GM18867 (cell line): ENCODE data around the gene GTPBP3.
"Not testable (repeated sequence)": the region's sequence is repeated elsewhere in the genome, so short reads cannot be mapped to it uniquely, and the experiment has no call there.

Source experiments
- ATAC-seq: cut with Tn5 transposase; IDR thresholded peaks from one replicate; pipeline ENCODE4 v1.9.1; 2021; ENCODE audit warnings: mild to moderate bottlenecking, moderate library complexity; ENCODE audit not compliant: unreplicated experiment

GTPBP3 gene

GRCh38 chr19:17336872-17337674 is at the start of gene GTPBP3:
Gene GTPBP3 (plus strand): TSS chr19:17337553. CDS start chr19:17337612, 59 bp downstream.
- ATAC-seq = peak; percentile 72

GRCh38 chr19:17289489-17289888 is 47.9 kb upstream of the GTPBP3 start:
- no peak for ATAC-seq

GRCh38 chr19:17292301-17293074 is 44.9 kb upstream of the GTPBP3 start:
- ATAC-seq = peak; percentile 76

GRCh38 chr19:17293605-17294004 is 43.7 kb upstream of the GTPBP3 start:
- ATAC-seq = no peak

DNA sequence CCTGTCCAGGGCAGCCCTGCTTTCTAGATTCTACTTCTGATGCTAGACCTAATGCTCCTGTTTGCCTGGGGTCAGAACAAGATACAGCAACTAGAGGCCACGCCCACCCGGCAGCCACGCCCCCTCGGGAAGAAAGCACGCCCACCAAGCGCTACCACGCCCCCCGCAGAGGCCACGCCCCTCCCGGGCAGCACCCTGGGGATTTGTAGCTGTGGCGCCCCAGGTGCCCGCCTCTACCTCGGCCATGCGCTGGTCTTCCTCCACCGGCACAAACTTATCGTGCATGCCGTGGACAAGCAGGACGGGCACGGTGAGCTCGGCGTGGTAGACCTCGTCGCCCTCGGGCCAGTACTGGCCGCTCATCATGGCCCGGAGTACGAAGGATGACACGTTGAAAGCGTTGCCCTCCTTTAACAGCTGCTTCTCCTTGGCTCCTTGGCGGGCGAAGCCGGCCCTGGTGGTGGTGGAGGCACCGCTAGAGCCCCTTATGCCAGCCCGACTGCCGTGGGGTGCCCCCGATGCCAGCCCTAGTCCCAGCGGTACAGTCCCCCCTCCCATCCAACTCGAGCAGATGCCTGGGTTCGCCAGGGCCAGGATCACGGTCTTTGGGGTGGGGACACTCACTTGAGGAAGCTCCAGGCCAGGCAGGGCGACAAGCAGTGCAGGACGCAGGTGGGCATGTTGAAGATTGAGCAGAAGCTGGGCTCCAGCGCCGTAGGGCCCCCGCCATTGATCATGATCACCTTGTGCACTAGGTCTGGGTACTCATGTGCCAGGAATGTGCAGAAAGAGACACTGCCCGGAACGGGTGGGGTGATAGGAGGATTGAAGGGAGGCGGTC is 43.1 kb upstream of the GTPBP3 start:
- no peak for ATAC-seq

DNA sequence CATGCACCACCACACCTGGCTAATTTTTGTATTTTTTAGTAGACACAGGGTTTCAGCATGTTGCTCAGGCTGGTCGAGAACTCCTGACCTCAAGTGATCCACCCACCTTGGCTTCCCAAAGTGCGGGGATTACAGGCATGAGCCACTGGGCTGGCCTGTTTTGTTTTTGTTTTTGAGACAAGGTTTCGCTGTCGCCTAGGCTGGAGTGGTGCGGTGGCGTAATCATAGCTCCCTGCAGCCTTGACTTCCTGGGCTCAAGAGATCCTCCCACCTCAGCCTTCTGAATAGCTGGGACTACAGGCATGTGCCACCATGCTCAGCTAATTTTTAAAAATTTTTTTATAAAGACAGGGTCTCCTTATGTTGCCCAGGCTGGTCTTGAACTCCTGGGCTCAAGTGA is 41.8 kb upstream of the GTPBP3 start:
- ATAC-seq = not testable (repeated sequence)

GRCh38 chr19:17296273-17296672 is 41.1 kb upstream of the GTPBP3 start:
- no peak for ATAC-seq

DNA sequence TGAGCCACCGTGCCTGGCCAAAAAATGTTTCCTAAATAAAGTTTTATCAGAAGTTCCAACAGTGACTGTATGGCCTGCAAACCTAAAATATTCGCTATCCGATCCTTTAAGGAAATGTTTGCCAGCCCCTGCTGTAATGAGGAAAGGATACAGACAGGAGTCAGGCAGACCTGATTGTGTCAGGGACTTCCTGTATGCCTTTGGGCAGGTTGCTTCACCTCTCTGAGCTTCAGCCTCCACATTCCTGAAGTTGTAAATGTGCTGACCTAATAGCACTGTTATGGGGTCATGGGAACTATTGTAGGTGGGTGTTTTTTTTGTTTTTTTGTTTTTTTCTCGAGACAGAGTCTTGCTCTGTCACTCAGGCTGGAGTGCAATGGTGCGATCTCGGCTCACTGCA is 40.4 kb upstream of the GTPBP3 start:
- ATAC-seq = no peak

GRCh38 chr19:17300992-17301619 is 36.2 kb upstream of the GTPBP3 start:
- no peak for ATAC-seq

DNA sequence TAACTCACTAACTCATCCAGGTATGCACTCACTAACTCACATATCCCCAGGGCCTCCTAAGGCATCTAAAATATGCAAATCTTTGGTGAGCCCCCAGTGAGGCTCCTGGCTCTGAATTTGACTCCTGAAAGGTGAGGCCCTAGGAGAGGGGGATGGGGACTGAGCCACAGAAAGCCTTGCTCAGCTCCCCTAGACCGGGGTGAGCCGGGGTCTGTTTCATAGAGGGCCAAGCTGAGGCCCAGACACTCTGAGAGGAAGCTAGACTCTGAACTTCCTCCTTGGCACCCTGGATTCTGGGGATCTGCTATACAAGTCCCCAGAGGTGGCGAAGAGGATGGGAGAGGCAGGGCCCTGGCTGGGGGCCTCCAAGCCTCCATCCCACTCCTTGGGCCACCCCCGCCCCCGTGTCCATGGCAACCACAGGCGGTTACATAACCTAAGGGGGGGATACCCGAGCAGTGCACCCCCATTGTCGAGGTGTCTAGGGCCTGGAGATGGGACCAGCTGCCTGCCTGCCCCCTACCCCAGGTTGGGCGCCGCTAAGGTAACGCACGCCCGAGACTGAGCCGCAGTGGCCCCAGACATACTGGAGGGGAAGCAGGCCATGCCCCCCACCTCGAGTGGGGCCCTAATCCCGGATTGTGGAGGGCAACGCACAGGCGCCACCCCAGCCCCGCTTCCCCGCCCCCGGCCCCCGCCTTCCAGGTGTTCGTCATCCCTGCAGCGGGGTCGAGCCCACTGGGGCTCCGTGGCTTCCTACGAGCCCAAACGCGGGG is 34.8 kb upstream of the GTPBP3 start:
- no peak for ATAC-seq

DNA sequence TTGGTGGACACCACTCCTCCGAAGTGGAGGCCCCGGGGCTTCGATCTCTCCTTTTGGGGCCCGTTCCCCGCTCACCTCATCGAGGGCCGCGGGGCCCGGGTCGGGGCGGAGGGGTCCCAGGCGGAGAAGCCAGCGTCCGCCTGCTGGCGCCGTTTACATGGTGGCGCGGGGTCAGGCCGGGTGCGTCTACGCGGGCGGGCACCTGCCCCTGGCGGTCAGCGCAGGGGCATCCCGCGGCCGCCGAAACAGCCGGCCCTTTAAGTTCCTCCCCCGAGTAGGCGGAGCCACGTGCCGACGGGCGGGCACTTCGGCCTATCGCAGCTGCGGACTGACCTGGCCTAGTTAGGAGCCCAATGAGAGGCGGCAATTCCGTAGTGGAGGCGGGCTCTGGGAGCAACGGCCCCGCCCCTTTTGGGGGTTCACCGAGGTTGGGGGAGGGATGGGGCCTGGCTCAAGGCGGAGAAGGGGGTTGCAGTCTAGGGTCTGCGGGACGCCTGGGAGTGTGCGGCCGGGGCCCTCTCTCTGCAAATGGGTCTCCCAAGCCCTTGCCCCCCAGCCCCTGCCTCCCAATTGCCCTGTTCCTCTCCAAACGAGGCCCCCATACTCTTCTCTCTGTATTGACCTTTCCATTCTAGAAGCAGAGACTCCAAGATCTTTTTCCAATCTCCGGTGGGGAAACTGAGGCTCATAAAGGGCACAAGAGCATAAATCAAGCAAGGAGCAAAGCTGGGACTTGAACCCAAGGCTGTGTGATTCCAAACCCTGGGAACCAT is 34.0 kb upstream of the GTPBP3 start, which contains the start of gene ABHD8:
ABHD8 (minus strand) TSS at position 259 of the 773 bp plus-strand sequence. CDS start 1,809 bp downstream, outside the sequence.
- peak; percentile 50 for ATAC-seq

DNA sequence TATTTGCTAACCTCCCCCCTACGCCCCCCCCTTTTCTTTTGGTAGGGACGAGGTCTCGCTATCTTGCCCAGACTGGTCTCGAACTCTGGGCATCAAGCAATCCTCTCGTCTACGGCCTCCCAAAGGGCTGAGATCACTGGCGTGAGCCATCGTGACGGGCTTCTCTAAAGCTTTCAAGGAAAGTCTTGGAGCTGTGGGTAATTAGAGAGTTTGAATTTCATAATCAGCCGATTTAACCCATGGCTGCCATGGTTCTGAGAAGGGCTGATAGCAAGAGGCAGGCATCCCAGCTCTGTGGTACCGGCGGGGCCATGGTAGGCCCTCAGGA is 33.4 kb upstream of the GTPBP3 start:
- no peak for ATAC-seq

DNA sequence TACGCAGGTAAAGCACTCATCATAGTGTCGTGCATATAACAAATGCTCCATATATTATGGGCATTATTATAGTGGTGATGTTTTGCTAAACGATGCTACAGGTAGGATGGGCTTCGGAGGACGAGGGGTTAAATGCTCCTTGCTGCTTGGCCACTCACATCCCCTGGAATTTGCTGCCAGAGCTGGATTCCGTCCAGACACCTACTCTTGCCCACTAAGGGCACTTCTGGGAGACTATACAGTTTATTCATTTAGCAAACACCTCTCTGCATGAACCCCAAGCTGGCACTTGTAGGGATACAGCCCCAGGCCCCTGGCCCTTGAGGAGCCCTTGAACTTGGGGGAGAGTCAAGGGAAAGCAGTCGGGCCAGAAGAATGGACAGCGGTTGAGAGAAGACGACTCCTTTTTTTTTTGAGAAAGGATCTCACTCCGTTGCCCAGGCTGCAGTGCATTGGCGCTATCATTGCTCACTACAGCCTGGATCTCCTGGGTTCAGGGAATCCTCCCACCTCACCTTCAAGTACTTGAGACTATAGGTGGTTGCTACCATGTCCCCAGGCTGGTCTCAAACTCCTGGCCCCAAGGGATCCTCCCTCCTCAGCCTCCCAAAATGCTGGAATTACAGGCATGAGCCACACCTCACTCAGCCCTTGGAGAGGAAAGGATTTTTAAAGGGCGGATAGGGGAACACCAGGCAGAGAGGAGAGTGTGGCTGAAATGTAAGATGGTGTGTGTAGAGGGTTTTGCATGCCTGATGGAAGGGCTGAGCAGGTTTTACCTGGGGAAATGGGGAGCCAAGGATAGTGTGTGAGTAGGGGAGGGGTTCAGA is 32.8 kb upstream of the GTPBP3 start:
- ATAC-seq = no peak

- no peak for ATAC-seq
These were observed 32.2 kb upstream of the GTPBP3 start for GRCh38 chr19:17305216-17305516.

- peak; percentile 66 for ATAC-seq
These were observed 31.7 kb upstream of the GTPBP3 start, which contains the start of gene MRPL34 for GRCh38 chr19:17305517-17306284. Gene MRPL34 (plus strand): TSS chr19:17305872. CDS start chr19:17305893, 21 bp downstream.

DNA sequence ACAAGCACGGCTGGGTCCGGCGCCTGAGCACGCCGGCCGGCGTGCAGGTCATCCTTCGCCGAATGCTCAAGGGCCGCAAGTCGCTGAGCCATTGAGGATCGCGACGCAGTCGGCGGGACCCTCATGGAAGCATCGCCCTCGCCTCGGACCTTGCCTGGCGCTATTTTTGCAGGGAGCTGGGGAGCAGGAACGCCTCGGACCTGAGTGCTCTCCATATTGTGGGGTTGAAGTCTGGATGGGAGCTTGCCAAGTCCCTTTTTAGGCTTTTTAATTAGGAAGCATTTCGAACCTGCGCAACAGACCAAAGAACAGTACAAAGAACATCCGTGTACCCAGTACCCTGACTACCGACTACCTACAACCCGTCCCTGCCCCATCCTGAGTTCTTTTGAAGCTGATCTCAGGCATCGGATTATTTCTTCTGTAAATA is 31.1 kb upstream of the GTPBP3 start:
- ATAC-seq = no peak

DNA sequence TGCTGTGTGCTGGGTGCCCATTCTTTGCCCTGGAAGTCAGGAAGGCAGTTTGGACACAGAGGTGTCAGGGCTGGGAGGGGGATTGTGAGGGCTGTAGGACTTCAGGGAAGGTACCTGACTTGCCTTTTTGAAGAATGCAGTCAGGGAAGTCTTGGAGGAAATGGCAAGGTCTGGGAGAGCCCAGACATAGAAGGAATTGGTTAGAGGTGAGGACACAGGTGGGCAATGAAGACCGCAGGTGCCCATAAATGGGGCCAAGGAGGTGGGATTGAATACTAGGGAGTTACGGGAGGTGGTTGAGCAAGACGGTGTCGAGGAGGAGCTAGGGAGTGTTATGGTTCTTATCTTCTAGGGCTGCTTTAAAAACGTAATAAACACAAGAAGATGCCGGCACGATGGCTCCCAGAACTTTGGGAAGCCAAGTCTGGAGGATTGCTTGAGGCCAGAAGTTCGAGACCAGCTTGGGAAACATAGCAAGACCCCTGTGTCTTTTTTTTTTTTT is 29.4 kb upstream of the GTPBP3 start:
- no peak for ATAC-seq
